ENCODE results near the gene PLEKHG3. TPM values are rescaled to one million over a fixed set of nuclear protein-coding genes. Genes with fewer than 3 reads are reported as not detected.

PLEKHG3 gene
- total RNA-seq, 4 donors from 2014 or later = 33.3 to 73.9 (median 63.1) TPM

GRCh38 chr14:64790478-64790877, 86.3 kb downstream of the PLEKHG3 start:
- H3K27ac ChIP-seq = no peak overlapping the region
- no peak for TF ChIP-seq EP300 (IDR thresholded peaks at IDR 0.05)
- TF ChIP-seq, protein P1, sequence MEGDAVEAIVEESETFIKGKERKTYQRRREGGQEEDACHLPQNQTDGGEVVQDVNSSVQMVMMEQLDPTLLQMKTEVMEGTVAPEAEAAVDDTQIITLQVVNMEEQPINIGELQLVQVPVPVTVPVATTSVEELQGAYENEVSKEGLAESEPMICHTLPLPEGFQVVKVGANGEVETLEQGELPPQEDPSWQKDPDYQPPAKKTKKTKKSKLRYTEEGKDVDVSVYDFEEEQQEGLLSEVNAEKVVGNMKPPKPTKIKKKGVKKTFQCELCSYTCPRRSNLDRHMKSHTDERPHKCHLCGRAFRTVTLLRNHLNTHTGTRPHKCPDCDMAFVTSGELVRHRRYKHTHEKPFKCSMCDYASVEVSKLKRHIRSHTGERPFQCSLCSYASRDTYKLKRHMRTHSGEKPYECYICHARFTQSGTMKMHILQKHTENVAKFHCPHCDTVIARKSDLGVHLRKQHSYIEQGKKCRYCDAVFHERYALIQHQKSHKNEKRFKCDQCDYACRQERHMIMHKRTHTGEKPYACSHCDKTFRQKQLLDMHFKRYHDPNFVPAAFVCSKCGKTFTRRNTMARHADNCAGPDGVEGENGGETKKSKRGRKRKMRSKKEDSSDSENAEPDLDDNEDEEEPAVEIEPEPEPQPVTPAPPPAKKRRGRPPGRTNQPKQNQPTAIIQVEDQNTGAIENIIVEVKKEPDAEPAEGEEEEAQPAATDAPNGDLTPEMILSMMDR (IDR thresholded peaks at IDR 0.05) = no peak
- TF ChIP-seq POLR2A (IDR thresholded peaks at IDR 0.05) = no peak
- no peaks in the 10 kb centered on the region for H3K4me1 ChIP-seq
- no peak for DNase-seq (ENCODE audit: low spot score in 2 of 2)
- no peak overlapping the region for H3K4me3 ChIP-seq
- WGBS, 2 donors = 57 to 59% methylated on average over 6 of the region's 6 CpGs
- no peaks in the 10 kb centered on the region for H3K36me3 ChIP-seq
- no peaks in the 10 kb centered on the region for H3K27me3 ChIP-seq
- H3K9me3 ChIP-seq = no peaks in the 10 kb centered on the region

DNA sequence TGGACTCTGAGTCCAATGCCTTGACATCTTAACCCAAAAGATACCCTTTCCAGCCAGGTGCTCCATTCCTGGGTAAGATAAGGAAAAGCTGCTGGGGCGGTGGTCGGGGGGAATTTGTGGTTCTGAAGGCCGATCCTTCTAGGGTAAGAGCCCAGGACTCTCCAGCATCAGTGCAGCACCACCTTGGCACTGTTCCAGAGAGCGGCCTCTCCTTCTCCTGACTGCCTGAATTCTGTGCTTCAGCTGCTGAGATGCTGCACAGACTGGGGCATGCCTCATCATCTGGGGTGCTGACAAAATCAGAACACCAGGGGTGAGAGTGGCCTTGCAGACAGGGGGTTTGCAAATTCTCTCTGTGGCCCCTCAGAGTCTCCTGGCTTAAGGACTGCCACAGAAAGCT, 88.0 kb downstream of the PLEKHG3 start:
- Histone ChIP-seq H3K27ac (no peak overlapping the region), H3K27me3 (no peaks in the 10 kb centered on the region), H3K9me3 (no peaks in the 10 kb centered on the region), H3K36me3 (no peaks in the 10 kb centered on the region), H3K4me1 (no peaks in the 10 kb centered on the region), H3K4me3 (no peak overlapping the region)
- 68 to 80% methylated on average over 4 of the region's 4 CpGs for WGBS, 2 donors
- no peak for DNase-seq (ENCODE audit: low spot score in 2 of 2)
- TF ChIP-seq, protein P1 (IDR thresholded peaks at IDR 0.05) = no peak
- TF ChIP-seq EP300 (IDR thresholded peaks at IDR 0.05) = no peak
- no peak for TF ChIP-seq POLR2A (IDR thresholded peaks at IDR 0.05)

DNA sequence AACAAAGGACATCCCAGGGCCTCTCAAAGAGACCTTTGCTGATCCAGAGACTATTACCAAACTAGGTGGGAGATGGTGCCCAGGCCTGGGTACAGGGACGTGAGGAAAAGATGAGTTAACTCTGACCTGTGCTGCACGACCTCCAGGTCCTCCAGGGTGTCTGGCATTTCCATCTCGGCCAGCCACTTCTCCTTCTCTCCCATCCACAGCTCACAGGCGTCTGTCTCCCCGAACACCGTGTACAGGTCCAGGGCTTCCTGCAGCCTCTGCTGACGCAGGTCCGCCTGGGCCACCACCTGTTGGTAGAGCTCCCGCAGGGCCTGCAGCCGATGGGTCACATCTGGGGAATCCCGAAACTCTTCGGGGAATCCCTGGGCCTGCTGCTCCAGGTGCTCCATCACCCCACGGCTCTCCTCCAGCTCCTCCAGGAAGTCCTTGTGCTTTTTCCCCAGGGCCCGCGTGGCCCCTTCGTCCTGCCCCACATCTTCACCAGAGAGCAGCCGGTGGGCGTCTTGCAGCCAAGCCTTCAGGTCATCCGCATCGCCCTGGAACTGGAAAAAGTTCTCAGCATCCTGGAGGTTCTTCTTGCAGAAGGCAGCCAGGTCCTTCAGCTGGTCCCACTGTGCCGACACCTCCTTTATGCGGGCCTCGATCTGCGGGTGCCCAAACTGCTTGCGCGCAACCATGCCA, 88.8 kb downstream of the PLEKHG3 start:
- H3K4me3 ChIP-seq = no peak overlapping the region
- DNase-seq (ENCODE audit: low spot score in 2 of 2) = no peak
- H3K27ac ChIP-seq = no peak overlapping the region
- 93 to 95% methylated on average over 26 of the region's 26 CpGs for WGBS, 2 donors
- H3K36me3 ChIP-seq = no peaks in the 10 kb centered on the region
- no peaks in the 10 kb centered on the region for H3K9me3 ChIP-seq
- no peaks in the 10 kb centered on the region for H3K27me3 ChIP-seq
- H3K4me1 ChIP-seq = no peaks in the 10 kb centered on the region
- TF ChIP-seq EP300 (IDR thresholded peaks at IDR 0.05) = no peak
- TF ChIP-seq POLR2A (IDR thresholded peaks at IDR 0.05) = no peak
- TF ChIP-seq, protein P1 (IDR thresholded peaks at IDR 0.05) = no peak

DNA sequence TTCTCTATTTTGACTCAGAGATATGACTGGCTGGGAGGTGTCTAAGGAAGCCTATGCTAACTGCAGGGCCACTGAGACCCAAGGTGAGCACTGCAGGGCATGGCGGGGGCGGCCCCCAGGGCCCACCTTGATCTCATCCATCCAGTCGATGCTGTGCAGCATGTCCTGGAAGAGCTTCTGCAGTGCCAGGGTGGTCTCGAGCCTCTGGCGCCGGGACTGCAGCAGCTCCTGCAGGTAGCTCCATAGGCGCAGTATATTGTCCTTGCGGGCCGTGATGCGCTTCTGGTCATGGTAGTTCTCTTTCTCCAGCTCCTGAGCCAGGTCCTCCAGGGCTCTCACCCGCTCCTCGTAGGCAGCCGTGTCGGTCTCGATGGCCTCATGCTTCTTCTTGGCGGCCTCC, 91.0 kb downstream of the PLEKHG3 start:
- WGBS, 2 donors = 90 to 92% methylated on average over 15 to 16 of the region's 16 CpGs
- H3K27me3 ChIP-seq = no peaks in the 10 kb centered on the region
- TF ChIP-seq, protein P1 (IDR thresholded peaks at IDR 0.05) = no peak
- no peak for TF ChIP-seq POLR2A (IDR thresholded peaks at IDR 0.05)
- TF ChIP-seq EP300 (IDR thresholded peaks at IDR 0.05) = no peak
- no peak overlapping the region for H3K4me3 ChIP-seq
- H3K9me3 ChIP-seq = no peaks in the 10 kb centered on the region
- H3K27ac ChIP-seq = no peak overlapping the region
- H3K4me1 ChIP-seq = no peaks in the 10 kb centered on the region
- no peak for DNase-seq (ENCODE audit: low spot score in 2 of 2)
- H3K36me3 ChIP-seq = no peaks in the 10 kb centered on the region

GRCh38 chr14:64795921-64796320, 91.7 kb downstream of the PLEKHG3 start:
- H3K4me3 ChIP-seq = no peak overlapping the region
- 76 to 78% methylated on average over 3 of the region's 3 CpGs for WGBS, 2 donors
- no peaks in the 10 kb centered on the region for H3K4me1 ChIP-seq
- no peaks in the 10 kb centered on the region for H3K36me3 ChIP-seq
- TF ChIP-seq POLR2A (IDR thresholded peaks at IDR 0.05) (no peak), EP300 (IDR thresholded peaks at IDR 0.05) (no peak)
- TF ChIP-seq, protein P1 (IDR thresholded peaks at IDR 0.05) = no peak
- no peaks in the 10 kb centered on the region for H3K9me3 ChIP-seq
- no peak for DNase-seq (ENCODE audit: low spot score in 2 of 2)
- H3K27me3 ChIP-seq = no peaks in the 10 kb centered on the region
- no peak overlapping the region for H3K27ac ChIP-seq
